HG03066 (cell line): Measurements from ENCODE around the gene RBX1.

ENCODE experiments used
- ATAC-seq: cut with Tn5 transposase; IDR thresholded peaks from one replicate; pipeline ENCODE4 v1.9.1; 2021; ENCODE audit warnings: low read depth; ENCODE audit not compliant: unreplicated experiment

RBX1 gene

DNA sequence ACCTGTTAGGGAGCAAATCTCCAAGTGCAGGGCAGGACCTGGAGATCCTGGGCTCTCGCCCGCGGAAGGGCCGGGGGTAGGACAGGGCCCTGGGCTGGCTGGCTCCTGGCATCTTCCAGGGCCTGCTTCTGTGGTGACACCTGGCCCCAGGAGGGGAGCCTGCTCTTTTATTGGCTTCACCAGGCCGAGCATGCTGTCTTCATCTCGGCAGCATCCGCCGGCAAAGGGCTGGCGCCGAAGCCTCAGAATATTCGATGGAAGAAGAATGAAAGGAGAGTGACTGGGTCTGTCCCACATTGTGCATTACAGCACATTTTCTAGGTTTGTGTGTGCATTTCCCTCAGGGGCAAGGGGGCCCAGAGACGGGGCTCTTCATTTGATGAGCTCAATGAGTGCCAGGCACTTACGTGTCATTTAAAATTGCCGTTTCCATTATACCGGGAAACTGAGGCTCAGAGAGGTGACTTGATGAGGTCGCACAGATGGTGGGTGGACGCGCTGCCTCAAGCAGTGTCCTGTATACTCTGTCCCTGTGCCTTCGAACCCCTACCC lies 70.0 kb downstream of the RBX1 start:
- no peak for ATAC-seq

DNA sequence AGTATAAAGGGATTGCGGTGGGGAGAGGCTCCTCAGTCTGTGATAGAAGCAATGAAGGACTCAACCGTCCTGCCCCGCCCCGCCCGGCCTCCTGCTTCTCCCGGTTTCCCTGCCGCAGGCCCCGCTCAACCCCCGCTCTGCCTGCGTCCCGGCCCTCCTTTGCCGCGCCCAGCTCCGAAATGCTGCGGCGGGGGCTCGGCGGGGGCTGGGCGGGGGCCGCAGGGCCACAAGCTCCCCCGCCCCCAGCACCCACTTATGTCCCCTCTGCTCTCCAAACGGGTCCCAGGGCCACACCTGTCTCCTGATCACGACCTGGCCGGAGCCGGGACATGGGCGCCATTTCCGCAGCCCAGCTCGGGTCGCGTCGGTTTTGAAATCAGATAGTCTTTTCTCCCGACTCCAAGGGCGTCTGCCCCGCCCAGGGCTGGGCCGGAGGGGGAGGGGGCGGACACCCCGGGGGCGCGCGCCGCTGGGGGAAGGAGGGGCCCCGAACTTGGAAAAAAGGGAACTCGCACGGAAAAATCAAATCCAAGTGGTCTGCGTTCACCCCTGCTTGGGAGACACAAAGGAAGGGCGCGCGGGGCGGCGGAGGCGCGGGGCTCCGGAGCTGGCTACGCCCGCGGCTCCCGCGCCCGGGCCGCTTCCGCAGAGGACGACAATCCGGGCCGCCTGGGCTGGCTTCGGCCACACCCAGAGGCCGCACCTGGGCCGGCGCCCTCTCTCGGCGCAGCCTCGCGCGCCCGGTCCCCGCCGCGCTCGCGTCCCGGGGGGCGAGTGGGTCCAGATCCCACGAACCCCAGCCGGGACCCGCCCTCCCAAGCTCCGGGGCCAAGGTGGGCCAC lies 70.7 kb downstream of the RBX1 start:
- peak; percentile 56 for ATAC-seq

DNA sequence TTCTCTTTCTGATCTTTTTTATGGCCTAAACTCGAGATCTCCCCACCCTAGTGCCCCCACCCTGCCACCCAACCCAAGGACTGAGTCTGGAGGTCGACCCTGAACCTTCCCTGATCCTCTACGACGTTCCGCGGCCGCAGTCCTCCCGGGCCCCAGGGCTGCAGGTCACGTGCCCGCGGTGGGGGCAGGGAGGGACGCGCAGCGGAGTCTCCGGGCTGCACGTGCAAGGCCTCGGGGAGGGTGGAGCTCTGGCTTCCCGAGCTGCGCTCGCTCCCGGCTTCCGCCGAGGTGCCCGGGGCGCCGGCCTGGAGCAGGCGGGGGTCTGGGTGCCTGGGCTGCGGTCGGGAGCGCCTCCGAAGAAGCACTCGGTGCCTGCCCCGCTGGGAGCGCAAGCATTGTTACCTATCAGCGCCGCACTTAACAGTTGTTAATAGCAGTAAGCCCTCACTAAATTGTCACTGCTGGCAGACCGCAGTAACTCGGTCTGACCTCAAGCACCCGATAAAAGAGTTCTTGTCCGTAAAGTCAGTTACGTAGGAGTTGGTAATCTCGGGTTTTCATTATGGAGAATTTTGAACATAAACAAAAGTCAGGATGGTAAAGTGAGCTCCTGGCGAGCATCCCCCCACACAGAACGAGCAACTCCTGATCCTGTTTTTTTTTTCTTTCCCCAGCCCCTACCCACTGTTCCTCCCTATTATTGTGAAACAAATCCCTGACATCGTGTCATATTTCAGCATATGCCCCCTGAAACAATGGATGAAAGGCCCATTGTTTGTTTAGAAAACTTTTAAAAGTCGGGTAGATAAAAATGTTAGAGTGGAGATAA lies 71.5 kb downstream of the RBX1 start:
- peak; percentile 40 for ATAC-seq
